GM23248 (cell line): ENCODE data around the gene LOXL1.

Experiments used
- EZH2 ChIP-seq: fragments of 200-600 bp; sonication (generic); IDR thresholded peaks from 2 replicates; pipeline ENCODE4 v1.6.1; 2018; ENCODE audit warnings: antibody characterized with exemption, mild to moderate bottlenecking; ENCODE audit not compliant: insufficient read depth, poor library complexity, severe bottlenecking
- EZH2phosphoT487 ChIP-seq: fragments of 200-600 bp; sonication (generic); IDR thresholded peaks from 2 replicates; pipeline ENCODE4 v1.6.1; 2018; ENCODE audit warnings: antibody characterized with exemption, moderate library complexity, mild to moderate bottlenecking, low read depth; ENCODE audit not compliant: insufficient read depth

DNA sequence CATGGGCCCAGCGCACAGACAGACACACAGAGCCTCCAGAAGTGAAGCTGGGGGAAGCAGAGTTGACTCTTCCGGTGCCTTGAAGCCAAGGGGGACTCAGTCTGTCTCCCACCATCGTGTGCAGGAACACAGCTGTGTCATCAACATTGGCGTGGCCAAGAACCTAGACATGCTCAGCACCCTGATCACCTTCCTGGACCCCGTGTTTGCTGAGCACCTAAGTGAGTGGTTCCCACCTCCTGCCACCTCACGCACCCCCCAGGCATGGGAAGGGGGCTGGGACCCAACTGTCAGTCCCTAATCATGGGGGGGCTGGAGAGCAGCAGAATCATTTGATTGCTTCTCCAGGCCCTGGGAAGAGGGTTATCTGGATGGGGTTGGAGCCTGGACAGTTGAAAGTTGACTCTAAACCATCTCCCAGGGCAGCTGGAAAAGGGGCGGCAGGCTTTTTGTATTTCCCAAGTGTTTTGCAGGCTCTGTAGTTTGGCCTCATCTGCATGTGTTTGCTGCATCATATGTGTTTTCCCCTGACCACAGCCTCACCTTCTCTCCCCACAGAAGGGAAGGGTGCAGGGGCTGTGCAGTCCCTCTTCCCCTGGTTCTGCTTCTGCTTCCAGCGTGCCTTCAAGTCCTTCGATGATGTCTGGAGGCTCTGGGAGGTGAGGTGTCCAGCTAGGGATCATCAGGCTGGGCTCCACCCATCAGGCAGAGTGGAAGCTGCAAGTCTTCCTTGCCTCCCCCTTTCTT lies 40.1 kb upstream of the LOXL1 start:
- TF ChIP-seq EZH2 (no peak), EZH2phosphoT487 (no peak)
